ENCODE measurements around the gene DDX24.

DNA sequence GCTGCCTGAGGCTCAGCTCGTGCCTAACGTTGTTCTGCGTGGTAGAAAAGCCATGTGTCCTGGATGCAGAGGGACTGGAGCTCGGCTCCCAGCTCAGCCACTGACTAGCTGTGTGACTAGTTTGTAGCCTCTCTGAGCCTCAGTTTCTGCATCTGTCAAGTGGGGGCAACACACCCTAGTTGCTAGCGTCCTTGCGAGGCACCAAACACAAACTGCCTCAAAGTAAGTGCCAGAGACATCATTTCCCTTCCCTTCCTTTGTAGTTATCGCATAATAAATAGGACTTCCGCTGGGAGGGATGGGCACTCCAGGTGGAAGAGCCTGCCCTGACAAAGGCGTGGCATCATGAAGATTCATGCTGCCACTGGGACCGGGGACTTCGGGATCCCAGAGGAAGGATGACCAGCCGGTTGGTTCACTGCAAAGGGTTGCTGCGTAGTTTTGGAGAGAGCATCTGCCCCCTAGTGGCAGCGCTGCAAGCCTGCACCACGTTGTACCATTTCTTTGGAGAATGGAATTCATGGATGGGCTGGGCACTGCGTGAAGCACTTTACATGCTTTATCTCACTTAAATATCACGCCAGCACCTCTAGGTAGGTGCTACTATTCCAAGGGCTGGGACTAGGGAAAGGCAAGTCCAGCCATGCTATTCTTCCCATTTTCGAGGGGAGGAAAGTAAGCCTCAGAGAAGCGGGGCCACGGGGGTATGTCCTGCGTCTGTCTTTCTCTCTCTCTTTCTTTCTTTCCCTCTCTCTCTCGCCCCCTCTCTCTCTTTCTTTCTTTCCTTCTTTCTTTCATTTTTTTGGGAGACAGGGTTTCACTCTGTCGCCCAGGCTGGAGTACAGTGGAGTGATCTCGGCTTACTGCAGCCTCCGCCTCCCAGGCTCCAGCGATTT is 79.3 kb downstream of the DDX24 start:
- TF ChIP-seq, protein P1, sequence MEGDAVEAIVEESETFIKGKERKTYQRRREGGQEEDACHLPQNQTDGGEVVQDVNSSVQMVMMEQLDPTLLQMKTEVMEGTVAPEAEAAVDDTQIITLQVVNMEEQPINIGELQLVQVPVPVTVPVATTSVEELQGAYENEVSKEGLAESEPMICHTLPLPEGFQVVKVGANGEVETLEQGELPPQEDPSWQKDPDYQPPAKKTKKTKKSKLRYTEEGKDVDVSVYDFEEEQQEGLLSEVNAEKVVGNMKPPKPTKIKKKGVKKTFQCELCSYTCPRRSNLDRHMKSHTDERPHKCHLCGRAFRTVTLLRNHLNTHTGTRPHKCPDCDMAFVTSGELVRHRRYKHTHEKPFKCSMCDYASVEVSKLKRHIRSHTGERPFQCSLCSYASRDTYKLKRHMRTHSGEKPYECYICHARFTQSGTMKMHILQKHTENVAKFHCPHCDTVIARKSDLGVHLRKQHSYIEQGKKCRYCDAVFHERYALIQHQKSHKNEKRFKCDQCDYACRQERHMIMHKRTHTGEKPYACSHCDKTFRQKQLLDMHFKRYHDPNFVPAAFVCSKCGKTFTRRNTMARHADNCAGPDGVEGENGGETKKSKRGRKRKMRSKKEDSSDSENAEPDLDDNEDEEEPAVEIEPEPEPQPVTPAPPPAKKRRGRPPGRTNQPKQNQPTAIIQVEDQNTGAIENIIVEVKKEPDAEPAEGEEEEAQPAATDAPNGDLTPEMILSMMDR (conservative IDR thresholded peaks at IDR 0.05; ENCODE audit: low read depth, low read length): peak; percentile 97
- no peak for TF ChIP-seq EZH2 (IDR thresholded peaks at IDR 0.05; ENCODE audit: borderline replicate concordance, low read depth, low read length, poor library complexity, severe bottlenecking)

All from A673 (cell line).